GM13977 (cell line): ENCODE results near the gene TAS2R41.

Source experiments
- DNase-seq: peaks from one replicate; pipeline ENCODE4 v3.0.0; 2012; ENCODE audit warnings: low spot score
- in situ Hi-C: fragments of 300-500 bp; cut with MboI; formaldehyde crosslinking; loops from one replicate; pipeline ENCODE4 v1.12.0; 2022; ENCODE audit warnings: low sequenced_read_pairs, low pct_unique_long_range_greater_than_20kb, mixed read lengths, inconsistent platforms; ENCODE audit not compliant: unreplicated experiment
- TF ChIP-seq, protein P1 (sequence below): IDR thresholded peaks from 2 replicates; pipeline ENCODE4 v1.5.1; 2012; ENCODE audit warnings: mild to moderate bottlenecking, control low read depth; ENCODE audit not compliant: insufficient read depth; ENCODE audit errors: extremely low read depth, missing control alignments

TAS2R41 gene

GRCh38 chr7:143447466-143447865 is 30.2 kb upstream of the TAS2R41 start:
- DNase-seq: no peak
- in situ Hi-C loops: no loop called here
- TF ChIP-seq, protein P1, sequence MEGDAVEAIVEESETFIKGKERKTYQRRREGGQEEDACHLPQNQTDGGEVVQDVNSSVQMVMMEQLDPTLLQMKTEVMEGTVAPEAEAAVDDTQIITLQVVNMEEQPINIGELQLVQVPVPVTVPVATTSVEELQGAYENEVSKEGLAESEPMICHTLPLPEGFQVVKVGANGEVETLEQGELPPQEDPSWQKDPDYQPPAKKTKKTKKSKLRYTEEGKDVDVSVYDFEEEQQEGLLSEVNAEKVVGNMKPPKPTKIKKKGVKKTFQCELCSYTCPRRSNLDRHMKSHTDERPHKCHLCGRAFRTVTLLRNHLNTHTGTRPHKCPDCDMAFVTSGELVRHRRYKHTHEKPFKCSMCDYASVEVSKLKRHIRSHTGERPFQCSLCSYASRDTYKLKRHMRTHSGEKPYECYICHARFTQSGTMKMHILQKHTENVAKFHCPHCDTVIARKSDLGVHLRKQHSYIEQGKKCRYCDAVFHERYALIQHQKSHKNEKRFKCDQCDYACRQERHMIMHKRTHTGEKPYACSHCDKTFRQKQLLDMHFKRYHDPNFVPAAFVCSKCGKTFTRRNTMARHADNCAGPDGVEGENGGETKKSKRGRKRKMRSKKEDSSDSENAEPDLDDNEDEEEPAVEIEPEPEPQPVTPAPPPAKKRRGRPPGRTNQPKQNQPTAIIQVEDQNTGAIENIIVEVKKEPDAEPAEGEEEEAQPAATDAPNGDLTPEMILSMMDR: no peak

GRCh38 chr7:143448429-143448828 is 29.2 kb upstream of the TAS2R41 start:
- TF ChIP-seq, protein P1: no peak
- DNase-seq: no peak
- in situ Hi-C loops: no loop called here

- DNase-seq: no peak
- TF ChIP-seq, protein P1: no peak
- in situ Hi-C loops: no loop called here
Measured at GRCh38 chr7:143449793-143450192, 27.9 kb upstream of the TAS2R41 start.

- in situ Hi-C loops: no loop called here
- TF ChIP-seq, protein P1: no peak
- DNase-seq: no peak
Measured at GRCh38 chr7:143451122-143451521, 26.6 kb upstream of the TAS2R41 start.

GRCh38 chr7:143451746-143452145 is 25.9 kb upstream of the TAS2R41 start:
- TF ChIP-seq, protein P1: no peak
- in situ Hi-C loops: no loop called here
- no peak for DNase-seq

- TF ChIP-seq, protein P1: no peak
- in situ Hi-C loops: no loop called here
- DNase-seq: no peak
Measured at GRCh38 chr7:143452495-143452894, 25.2 kb upstream of the TAS2R41 start.
